ENCODE measurements around the gene DOK3.

DNA sequence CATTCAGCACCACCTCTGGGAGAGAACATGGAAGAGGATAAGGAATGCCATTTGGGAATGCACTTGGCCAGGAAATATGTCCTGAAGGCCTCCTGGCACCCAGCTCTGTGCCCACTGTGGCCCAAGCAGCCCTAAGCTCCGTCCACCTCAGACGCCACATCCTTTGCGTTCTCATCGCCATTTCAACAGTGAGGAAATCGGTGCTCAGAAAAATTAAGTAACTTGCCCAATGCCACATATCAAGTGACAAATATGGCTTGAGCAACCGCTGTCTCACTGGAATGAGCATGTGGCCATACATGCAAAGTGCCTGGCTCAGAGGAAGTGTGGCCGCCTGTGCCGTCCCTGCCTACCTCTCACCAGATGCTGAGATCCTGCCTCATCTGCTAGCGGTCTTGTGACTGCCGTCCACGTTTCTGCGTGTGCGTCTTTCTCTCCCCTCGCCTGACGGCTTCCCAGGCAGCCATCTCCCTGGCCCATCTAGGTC, 984 bp upstream of the DOK3 start:
- TF ChIP-seq POLR2AphosphoS5 (IDR thresholded peaks at IDR 0.05): peak in 1 of 3 donors; percentile 21
- TF ChIP-seq, protein P1, sequence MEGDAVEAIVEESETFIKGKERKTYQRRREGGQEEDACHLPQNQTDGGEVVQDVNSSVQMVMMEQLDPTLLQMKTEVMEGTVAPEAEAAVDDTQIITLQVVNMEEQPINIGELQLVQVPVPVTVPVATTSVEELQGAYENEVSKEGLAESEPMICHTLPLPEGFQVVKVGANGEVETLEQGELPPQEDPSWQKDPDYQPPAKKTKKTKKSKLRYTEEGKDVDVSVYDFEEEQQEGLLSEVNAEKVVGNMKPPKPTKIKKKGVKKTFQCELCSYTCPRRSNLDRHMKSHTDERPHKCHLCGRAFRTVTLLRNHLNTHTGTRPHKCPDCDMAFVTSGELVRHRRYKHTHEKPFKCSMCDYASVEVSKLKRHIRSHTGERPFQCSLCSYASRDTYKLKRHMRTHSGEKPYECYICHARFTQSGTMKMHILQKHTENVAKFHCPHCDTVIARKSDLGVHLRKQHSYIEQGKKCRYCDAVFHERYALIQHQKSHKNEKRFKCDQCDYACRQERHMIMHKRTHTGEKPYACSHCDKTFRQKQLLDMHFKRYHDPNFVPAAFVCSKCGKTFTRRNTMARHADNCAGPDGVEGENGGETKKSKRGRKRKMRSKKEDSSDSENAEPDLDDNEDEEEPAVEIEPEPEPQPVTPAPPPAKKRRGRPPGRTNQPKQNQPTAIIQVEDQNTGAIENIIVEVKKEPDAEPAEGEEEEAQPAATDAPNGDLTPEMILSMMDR (IDR thresholded peaks at IDR 0.05): no peak
- TF ChIP-seq POLR2A (IDR thresholded peaks at IDR 0.05): no peak

Data from transverse colon (tissue), 4 donors.